NCI-H1048 (cell line): ENCODE results near the gene TOMM20.
A peak's percentile ranks its signal among the peaks of the same experiment; 100 is the strongest.
"Not testable (repeated sequence)": the region's sequence is repeated elsewhere in the genome, so short reads cannot be mapped to it uniquely, and the experiment has no call there.

Experiments
- DNase-seq: peaks from one replicate; lab custom pipeline; 2025; lab: John Stamatoyannopoulos, UW

The TOMM20 gene

GRCh38 chr1:235101558-235102258 lies 26.9 kb downstream of the TOMM20 start:
- DNase-seq: no peak

GRCh38 chr1:235100194-235100772 lies 28.4 kb downstream of the TOMM20 start:
- DNase-seq: no peak

- no peak for DNase-seq
Observed at GRCh38 chr1:235098991-235099390, 29.6 kb downstream of the TOMM20 start.

- DNase-seq: no peak
Observed at GRCh38 chr1:235098547-235098946, 30.1 kb downstream of the TOMM20 start.

- not testable (repeated sequence) for DNase-seq
Observed at GRCh38 chr1:235097501-235097900, 31.1 kb downstream of the TOMM20 start.

GRCh38 chr1:235095938-235096562 lies 32.6 kb downstream of the TOMM20 start:
- no peak for DNase-seq

- DNase-seq: peak; percentile 66
Observed at GRCh38 chr1:235093696-235094592, 34.7 kb downstream of the TOMM20 start.

GRCh38 chr1:235093013-235093695 lies 35.5 kb downstream of the TOMM20 start:
- no peak for DNase-seq

- DNase-seq: not testable (repeated sequence)
Observed at GRCh38 chr1:235092415-235092814, 36.2 kb downstream of the TOMM20 start.

- not testable (repeated sequence) for DNase-seq
Observed at GRCh38 chr1:235092045-235092406, 36.6 kb downstream of the TOMM20 start.

- not testable (repeated sequence) for DNase-seq
Observed at GRCh38 chr1:235091319-235092044, 37.2 kb downstream of the TOMM20 start.

- no peak for DNase-seq
Observed at GRCh38 chr1:235090406-235091069, 38.1 kb downstream of the TOMM20 start.

GRCh38 chr1:235088907-235089306 lies 39.7 kb downstream of the TOMM20 start:
- DNase-seq: no peak

GRCh38 chr1:235088430-235088829 lies 40.2 kb downstream of the TOMM20 start:
- DNase-seq: no peak

GRCh38 chr1:235087906-235088305 lies 40.7 kb downstream of the TOMM20 start:
- DNase-seq: no peak

GRCh38 chr1:235085411-235086117 lies 43.1 kb downstream of the TOMM20 start:
- not testable (repeated sequence) for DNase-seq

GRCh38 chr1:235080788-235081187 lies 47.8 kb downstream of the TOMM20 start:
- not testable (repeated sequence) for DNase-seq

GRCh38 chr1:235080297-235080657 lies 48.4 kb downstream of the TOMM20 start:
- not testable (repeated sequence) for DNase-seq

- no peak for DNase-seq
Observed at GRCh38 chr1:235079443-235080296, 49.0 kb downstream of the TOMM20 start.
